ENCODE data around the gene TMEM126A.

TMEM126A gene

DNA sequence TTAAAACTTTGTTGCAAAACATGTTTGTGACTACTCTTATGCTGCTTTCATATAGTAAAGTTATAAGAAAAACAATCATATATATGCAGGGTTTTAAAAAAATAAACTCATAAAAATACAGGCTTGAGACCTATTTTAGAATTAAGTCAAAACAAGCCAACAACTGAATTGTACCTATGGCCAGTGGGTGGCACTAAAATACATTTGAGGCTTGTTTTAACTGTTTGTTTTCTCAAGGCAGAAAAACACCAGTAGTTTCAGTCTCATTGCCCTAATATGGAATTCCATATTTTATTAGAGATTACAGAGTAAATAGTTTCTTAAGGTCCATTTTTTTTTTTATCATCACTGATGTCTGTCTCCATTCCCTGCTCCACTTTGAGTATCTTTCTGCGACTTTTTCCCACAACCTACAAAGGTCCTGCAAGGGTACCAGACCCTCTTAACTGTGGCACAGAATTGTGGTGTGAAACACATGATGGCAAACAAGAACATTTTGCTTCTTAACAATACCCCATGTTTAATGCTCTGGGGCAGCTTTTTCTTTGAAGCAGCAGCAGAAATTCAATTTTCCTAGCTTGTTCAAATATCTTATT lies 46.7 kb downstream of the TMEM126A start:
- no peaks in the 10 kb centered on the region; the same call in 1 of the 2 replicates for H4K20me1 ChIP-seq (ENCODE audit: insufficient read depth, low read length)
- H3K4me3 ChIP-seq (ENCODE audit: low read depth in 1 of 2, low read length in 2 of 2) = no peak overlapping the region
- H3K27me3 ChIP-seq (ENCODE audit: insufficient read depth, low read length, poor library complexity) = peaks cover 50% of the 10 kb centered on the region
- no peak overlapping the region for H3K27ac ChIP-seq (ENCODE audit: low read length)
- no peak; the same call in 2 of the 3 replicates for ATAC-seq (ENCODE audit: insufficient read depth, low read depth)
- H3K4me2 ChIP-seq (ENCODE audit: insufficient read depth, low read length) = no peak overlapping the region
- no peaks in the 10 kb centered on the region for H3K9me3 ChIP-seq (ENCODE audit: insufficient read depth, low read length, severe bottlenecking)
- H3K9ac ChIP-seq (ENCODE audit: low read depth, low read length) = no peak overlapping the region
- no peaks in the 10 kb centered on the region for H3K4me1 ChIP-seq (ENCODE audit: insufficient read depth, low read length)
- no peak for DNase-seq
- no peaks in the 10 kb centered on the region for H3K36me3 ChIP-seq (ENCODE audit: insufficient read depth, low read length)
- no peak overlapping the region for H2AFZ ChIP-seq (ENCODE audit: low read depth, low read length)
- TF ChIP-seq, protein P1, sequence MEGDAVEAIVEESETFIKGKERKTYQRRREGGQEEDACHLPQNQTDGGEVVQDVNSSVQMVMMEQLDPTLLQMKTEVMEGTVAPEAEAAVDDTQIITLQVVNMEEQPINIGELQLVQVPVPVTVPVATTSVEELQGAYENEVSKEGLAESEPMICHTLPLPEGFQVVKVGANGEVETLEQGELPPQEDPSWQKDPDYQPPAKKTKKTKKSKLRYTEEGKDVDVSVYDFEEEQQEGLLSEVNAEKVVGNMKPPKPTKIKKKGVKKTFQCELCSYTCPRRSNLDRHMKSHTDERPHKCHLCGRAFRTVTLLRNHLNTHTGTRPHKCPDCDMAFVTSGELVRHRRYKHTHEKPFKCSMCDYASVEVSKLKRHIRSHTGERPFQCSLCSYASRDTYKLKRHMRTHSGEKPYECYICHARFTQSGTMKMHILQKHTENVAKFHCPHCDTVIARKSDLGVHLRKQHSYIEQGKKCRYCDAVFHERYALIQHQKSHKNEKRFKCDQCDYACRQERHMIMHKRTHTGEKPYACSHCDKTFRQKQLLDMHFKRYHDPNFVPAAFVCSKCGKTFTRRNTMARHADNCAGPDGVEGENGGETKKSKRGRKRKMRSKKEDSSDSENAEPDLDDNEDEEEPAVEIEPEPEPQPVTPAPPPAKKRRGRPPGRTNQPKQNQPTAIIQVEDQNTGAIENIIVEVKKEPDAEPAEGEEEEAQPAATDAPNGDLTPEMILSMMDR (IDR thresholded peaks at IDR 0.05; ENCODE audit: borderline replicate concordance, extremely low read depth, low read length, poor library complexity, severe bottlenecking) = peak; percentile 62
- TF ChIP-seq EZH2 (IDR thresholded peaks at IDR 0.05; ENCODE audit: borderline replicate concordance, low read depth, low read length, severe bottlenecking) = no peak
- H3K79me2 ChIP-seq (ENCODE audit: insufficient read depth, low read length) = no peaks in the 10 kb centered on the region

- H3K9me3 ChIP-seq (ENCODE audit: insufficient read depth, low read length, severe bottlenecking) = no peaks in the 10 kb centered on the region
- H3K36me3 ChIP-seq (ENCODE audit: insufficient read depth, low read length) = no peaks in the 10 kb centered on the region
- no peak overlapping the region for H3K4me3 ChIP-seq (ENCODE audit: low read depth in 1 of 2, low read length in 2 of 2)
- H3K27ac ChIP-seq (ENCODE audit: low read length) = no peak overlapping the region
- H3K4me1 ChIP-seq (ENCODE audit: insufficient read depth, low read length) = no peaks in the 10 kb centered on the region
- no peak overlapping the region for H3K4me2 ChIP-seq (ENCODE audit: insufficient read depth, low read length)
- no peak overlapping the region for H3K9ac ChIP-seq (ENCODE audit: low read depth, low read length)
- ATAC-seq (ENCODE audit: insufficient read depth, low read depth) (no peak), DNase-seq (no peak)
- H4K20me1 ChIP-seq (ENCODE audit: insufficient read depth, low read length) = no peaks in the 10 kb centered on the region; the same call in 1 of the 2 replicates
- H2AFZ ChIP-seq (ENCODE audit: low read depth, low read length) = no peak overlapping the region
- peaks cover 40% of the 10 kb centered on the region for H3K27me3 ChIP-seq (ENCODE audit: insufficient read depth, low read length, poor library complexity)
- TF ChIP-seq, protein P1 (IDR thresholded peaks at IDR 0.05; ENCODE audit: borderline replicate concordance, extremely low read depth, low read length, poor library complexity, severe bottlenecking) = no peak
- no peak for TF ChIP-seq EZH2 (IDR thresholded peaks at IDR 0.05; ENCODE audit: borderline replicate concordance, low read depth, low read length, severe bottlenecking)
- H3K79me2 ChIP-seq (ENCODE audit: insufficient read depth, low read length) = no peaks in the 10 kb centered on the region
Measured at GRCh38 chr11:85695546-85695945, 47.8 kb downstream of the TMEM126A start.

DNA sequence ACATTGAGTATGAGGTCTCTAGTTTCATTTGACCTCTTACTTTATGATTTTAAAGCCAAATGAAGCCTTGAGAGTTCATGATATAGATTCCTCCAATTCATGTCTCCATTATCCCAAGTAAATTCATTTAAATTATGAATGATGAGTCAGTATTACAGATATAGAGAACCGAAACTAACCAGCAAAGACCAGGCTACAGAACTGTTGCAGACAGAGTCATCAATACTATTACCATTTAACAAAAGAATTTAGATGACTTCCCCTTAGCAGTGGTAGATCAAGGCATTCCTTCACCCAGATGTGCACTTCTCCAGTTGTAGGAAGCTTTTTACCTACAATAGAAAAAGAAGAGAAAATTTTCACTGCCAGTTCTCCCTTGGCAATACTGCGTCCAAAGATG lies 50.0 kb downstream of the TMEM126A start:
- no peak for DNase-seq
- Histone ChIP-seq H3K27ac (ENCODE audit: low read length) (no peak overlapping the region), H2AFZ (ENCODE audit: low read depth, low read length) (no peak overlapping the region), H3K27me3 (ENCODE audit: insufficient read depth, low read length, poor library complexity) (peaks cover 33% of the 10 kb centered on the region), H3K4me1 (ENCODE audit: insufficient read depth, low read length) (no peaks in the 10 kb centered on the region), H3K9me3 (ENCODE audit: insufficient read depth, low read length, severe bottlenecking) (no peaks in the 10 kb centered on the region), H3K36me3 (ENCODE audit: insufficient read depth, low read length) (no peaks in the 10 kb centered on the region), H4K20me1 (ENCODE audit: insufficient read depth, low read length) (no peaks in the 10 kb centered on the region), H3K4me2 (ENCODE audit: insufficient read depth, low read length) (no peak overlapping the region), H3K4me3 (ENCODE audit: low read depth in 1 of 2, low read length in 2 of 2) (no peak overlapping the region), H3K9ac (ENCODE audit: low read depth, low read length) (no peak overlapping the region), H3K79me2 (ENCODE audit: insufficient read depth, low read length) (no peaks in the 10 kb centered on the region)
- TF ChIP-seq EZH2 (IDR thresholded peaks at IDR 0.05; ENCODE audit: borderline replicate concordance, low read depth, low read length, severe bottlenecking) = no peak
- TF ChIP-seq, protein P1 (IDR thresholded peaks at IDR 0.05; ENCODE audit: borderline replicate concordance, extremely low read depth, low read length, poor library complexity, severe bottlenecking) = no peak
- no peak for ATAC-seq (ENCODE audit: insufficient read depth, low read depth)
